D721Med (cell line): ENCODE measurements around the gene DNER.

Experiments used
- DNase-seq: peaks from one replicate; pipeline ENCODE4 v3.0.0; 2011; ENCODE audit warnings: low spot score; ENCODE audit not compliant: insufficient read length
- FAIRE-seq: peaks from 2 replicates; lab custom pipeline; 2011; peaks lifted over from hg19 to GRCh38; lab: Jason Lieb, UNC
- CTCF ChIP-seq: IDR thresholded peaks from 2 replicates; pipeline ENCODE4 v1.5.1; 2012; ENCODE audit warnings: mild to moderate bottlenecking, control low read depth; ENCODE audit not compliant: insufficient read depth; ENCODE audit errors: missing control alignments

Gene DNER

GRCh38 chr2:229501051-229501794 is 213.1 kb downstream of the DNER start:
- FAIRE-seq, result no peak
- no peak for TF ChIP-seq CTCF

GRCh38 chr2:229492034-229492433 is 222.3 kb downstream of the DNER start:
- FAIRE-seq (no peak), DNase-seq (no peak)
- TF ChIP-seq CTCF, result no peak

More at GRCh38 chr2:229501051-229501794, 213.1 kb downstream of the DNER start:
- DNase-seq, result no peak

GRCh38 chr2:229490167-229490566 is 224.2 kb downstream of the DNER start:
- no peak for TF ChIP-seq CTCF
- no peak for FAIRE-seq
- no peak for DNase-seq

- DNase-seq (no peak), FAIRE-seq (no peak)
- no peak for TF ChIP-seq CTCF
Observed at GRCh38 chr2:229489016-229489415, 225.3 kb downstream of the DNER start.

- no peak for TF ChIP-seq CTCF
- DNase-seq (no peak), FAIRE-seq (no peak)
Observed at GRCh38 chr2:229488232-229488631, 226.1 kb downstream of the DNER start.

GRCh38 chr2:229486673-229487072 is 227.7 kb downstream of the DNER start:
- no peak for TF ChIP-seq CTCF
- FAIRE-seq, result no peak
- no peak for DNase-seq

- DNase-seq, result no peak
- no peak for TF ChIP-seq CTCF
Observed at GRCh38 chr2:229485857-229486256, 228.5 kb downstream of the DNER start.

More at GRCh38 chr2:229485857-229486256, 228.5 kb downstream of the DNER start:
- FAIRE-seq, result no peak
